NCI-H345 (cell line): ENCODE data around the gene PIPOX.

Experiments used
- DNase-seq: peaks from one replicate; lab custom pipeline; 2025; lab: John Stamatoyannopoulos, UW

PIPOX gene

GRCh38 chr17:29042679-29043538 lies at the start of gene PIPOX:
TSS of gene PIPOX (plus strand) at chr17:29043141. CDS start at chr17:29043226, 85 bp downstream.
- peak; percentile 96 for DNase-seq

DNA sequence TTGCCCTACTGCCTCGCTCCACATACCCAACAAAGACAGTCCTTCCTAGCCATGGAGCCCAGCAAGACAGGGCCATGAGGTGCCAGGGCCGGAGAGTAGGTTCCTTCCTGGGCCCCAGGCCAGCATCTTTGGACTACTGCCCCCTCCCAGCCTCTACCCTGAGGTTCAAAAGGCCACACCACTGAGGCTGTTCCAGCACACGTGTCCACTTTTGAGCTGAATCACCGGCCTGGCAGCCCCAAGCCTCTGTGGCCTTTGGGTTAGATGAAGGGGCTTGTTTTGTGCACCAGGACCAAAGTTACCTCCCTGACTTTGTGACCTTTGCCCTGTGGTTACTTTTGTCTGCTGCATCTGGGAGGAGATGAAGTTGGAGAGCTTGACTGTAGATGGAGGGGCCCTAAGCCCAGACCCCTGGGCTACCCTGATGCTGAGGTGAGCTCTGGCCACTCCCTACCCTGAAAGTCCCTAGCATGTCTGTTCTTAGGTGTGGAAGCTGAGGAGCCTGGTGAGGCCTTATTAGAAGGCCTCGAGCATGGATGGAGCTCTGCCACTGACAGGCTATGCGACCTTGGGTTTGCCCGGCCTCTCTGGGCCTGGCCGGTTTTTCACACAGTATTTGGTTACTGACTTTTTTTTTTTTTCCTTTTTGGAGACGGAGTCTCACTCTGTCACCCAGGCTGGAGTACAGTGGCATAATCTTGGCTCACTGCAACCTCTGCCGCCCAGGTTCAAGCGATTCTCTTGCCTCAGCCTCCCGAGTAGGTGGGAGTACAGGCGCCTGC lies 49.1 kb upstream of the PIPOX start:
- DNase-seq: no peak

DNA sequence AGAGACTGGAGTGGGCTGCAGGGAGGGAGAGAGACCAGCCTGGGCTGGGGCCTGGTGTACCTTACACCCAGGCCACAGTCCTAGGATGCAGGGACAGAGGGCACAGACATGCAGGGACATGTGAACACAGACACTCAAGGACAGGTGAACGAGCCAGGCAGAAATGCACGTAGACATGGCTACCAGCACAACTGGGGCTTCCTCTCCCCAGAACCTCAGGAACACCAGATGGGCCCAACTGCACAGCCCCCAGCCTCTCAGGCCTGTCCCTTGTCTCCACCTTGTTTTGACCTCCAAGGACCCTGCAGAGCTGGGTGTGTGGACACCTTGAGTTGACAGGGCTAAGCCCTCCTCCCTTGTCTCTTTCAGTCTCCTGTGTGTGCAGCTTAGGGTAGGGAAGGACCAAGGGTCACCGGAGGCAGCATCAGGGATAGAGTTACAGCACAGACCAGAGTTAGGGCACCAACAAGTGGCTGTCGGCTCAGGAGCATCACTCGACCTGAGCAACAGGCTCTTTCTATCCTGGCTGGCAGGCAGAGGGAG lies 46.3 kb upstream of the PIPOX start:
- DNase-seq: no peak

DNA sequence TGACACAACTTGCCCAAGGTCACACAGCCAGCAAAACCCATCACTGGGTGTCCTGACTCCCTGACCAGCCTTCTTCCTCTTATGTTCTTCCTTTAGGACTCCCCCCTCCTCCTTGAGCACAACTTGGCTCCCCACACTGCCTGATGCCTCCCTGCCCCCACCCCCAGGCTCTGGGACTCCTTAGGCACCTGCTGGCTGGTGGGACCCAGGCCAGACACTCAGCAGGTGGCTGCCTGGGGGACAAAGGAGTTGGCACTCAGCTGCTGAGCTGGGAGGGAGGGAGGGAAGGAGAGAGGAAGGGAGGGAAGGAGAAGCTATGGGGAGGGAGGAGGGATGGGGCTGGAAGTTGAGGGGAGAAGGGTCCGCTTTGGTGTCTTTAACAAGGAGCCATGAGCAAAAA lies 45.1 kb upstream of the PIPOX start:
- DNase-seq: peak; percentile 86

- peak; percentile 42 for DNase-seq
Measured at GRCh38 chr17:28999206-28999605, 43.7 kb upstream of the PIPOX start.

DNA sequence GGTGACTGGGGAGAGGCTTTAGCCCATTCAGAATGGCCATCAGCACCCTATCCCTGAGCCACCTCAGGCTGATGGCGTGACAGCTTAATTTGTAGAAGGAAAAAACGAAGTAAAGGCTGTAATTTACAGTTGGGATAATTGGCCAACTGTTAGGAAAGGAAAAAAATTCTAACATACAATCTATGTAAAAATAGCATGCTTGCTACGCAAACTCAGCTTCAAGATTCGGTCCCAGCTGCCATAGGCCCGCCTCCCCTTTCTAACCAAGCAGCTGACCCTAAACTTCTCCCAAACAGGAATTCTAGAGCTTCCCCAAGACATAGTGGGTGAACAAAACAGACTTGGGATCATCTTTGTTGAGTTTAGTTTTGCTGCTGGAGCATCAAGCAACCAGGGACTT lies 42.0 kb upstream of the PIPOX start:
- no peak for DNase-seq

DNA sequence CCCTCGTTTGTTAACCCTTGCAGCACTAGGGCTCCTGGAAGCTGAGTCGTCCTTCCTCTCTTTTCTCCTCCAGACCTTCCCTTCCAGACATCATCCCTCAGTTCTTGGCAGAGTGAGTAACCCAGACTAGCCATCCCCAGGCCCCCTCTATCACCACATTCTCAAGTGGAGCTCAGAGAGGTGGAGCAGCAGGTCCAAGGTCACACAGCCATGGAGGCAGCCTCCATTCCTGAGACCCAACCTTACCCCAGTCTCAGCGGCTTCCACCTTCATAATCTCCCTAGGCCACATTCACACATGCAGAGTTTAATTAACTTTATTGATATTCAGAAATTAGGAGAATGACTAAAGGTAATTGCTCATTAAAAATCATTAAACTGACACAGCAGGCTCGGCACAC lies 40.1 kb upstream of the PIPOX start:
- DNase-seq: no peak

DNA sequence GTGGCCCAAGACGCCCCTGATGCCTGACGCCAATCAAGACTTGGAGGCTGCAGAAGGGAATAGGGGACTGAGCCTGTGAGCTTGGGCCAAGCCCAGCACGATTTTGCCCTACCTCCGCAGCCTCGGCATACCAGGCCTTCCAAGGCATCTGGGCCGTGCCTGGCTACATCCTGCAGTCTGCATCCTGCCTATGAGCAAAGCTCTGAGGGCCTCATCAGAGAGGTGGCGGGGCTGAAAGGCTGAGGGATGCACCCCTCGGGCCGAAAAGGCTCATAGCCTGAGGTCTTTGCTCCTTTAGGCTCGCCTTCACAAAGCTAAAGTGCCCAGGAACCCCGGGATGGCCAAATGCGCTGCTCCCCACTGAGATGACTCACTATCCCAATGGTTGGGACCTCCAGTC lies 39.7 kb upstream of the PIPOX start:
- DNase-seq: no peak

GRCh38 chr17:29004081-29004692 lies 38.8 kb upstream of the PIPOX start:
- DNase-seq: no peak

DNA sequence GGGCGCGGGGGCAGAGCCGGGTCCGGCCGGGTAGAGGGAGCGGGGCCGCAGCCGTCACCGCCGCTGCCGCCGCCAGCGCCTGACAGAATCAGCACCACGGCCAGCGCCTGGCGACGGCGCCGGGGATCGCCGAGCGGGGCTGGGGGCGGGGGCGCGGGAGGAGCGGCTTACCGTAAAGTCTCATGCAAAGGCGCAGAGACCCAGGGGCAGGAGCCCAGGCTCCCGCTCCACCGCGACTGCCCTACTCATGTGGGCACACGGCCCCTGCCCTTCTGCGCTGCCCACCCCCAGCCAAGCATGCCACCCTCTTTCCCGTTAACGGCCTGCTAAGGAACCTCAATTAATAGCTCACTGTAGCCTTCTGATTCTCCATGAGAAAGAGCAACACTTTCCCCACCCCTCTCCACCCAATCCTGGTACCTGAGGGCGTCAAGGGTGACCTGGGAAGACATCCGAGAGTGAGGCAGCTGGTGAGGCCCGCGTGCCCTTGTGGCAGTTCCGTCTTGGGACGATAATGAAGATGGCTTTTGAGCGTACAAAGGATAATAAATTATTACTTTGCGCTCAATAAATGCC lies 36.9 kb upstream of the PIPOX start, which contains the start of gene SEZ6:
TSS of gene SEZ6 (minus strand) at position 98 of the 576 bp plus-strand sequence. CDS start 164 bp downstream, outside the sequence.
- peak; percentile 71 for DNase-seq

- DNase-seq: no peak
Measured at GRCh38 chr17:29007456-29007855, 35.5 kb upstream of the PIPOX start.

DNA sequence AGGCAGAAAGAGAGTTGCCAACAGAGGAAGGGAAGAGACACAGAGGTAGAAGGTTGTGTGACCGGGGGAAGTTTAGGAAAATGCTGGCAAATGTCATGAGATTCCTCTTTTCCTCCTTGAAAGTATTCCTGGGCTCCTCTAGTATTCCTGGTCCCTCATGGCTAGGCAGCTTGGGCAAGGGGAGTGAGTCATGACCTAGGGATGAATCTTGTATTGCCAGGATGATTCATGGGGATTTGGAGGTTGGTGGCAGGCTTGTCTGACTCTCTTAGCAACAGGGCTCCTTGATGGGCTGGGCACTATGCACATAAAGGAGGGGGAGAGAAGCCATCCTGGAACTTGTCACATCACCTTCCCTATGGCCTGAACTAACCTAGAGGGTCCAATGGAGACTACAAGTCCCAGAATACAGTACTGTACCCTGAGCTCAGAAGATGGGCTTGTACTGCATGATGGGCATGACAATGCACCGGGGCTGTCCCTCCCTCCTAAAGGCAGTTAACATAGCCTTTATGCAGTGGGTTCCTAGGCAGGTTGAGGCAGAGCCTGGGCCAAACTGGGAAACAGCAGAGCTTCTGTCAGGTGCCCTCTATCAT lies 35.0 kb upstream of the PIPOX start:
- DNase-seq: no peak

GRCh38 chr17:29008591-29008990 lies 34.4 kb upstream of the PIPOX start:
- DNase-seq: no peak

GRCh38 chr17:29010129-29010528 lies 32.8 kb upstream of the PIPOX start:
- no peak for DNase-seq

GRCh38 chr17:29010586-29010985 lies 32.4 kb upstream of the PIPOX start:
- no peak for DNase-seq

DNA sequence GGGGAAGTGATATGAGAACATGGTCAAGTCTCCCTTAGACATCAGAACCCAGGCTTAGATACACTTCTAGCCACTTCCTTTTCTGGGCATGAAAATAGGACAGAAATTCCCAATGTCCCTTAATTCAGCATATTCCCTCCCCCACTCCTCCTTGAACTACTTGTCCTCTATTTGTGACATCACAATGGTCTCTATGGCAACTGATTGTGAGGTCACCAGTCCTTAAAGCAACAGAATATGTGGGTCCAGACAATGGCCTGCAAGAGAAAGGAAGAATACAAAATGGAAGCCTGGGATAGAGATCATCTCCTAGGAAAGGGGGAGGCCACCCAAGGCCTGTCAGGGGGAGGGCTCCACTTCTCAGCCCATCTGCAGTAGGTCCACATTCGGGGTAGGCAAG lies 30.4 kb upstream of the PIPOX start:
- DNase-seq: no peak

DNA sequence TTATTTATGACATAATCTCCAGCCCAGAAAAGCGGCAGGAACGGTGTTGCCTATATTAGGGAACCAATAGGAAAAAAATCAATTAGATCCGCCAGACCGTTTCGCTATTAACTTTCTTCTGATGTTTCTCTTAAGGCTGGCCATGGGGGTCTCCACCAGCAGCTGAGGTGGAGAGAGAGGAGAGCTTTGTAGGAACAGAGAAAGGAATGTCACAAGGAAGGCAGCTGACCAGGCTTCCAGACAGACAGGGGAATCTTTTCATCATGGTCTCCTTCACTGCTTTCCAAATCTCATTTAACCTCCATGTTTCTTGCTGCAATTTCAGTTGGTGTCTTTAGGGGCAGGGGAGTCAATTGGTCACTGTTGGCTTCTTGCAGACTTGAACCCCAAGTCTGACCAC lies 28.2 kb upstream of the PIPOX start:
- no peak for DNase-seq

DNA sequence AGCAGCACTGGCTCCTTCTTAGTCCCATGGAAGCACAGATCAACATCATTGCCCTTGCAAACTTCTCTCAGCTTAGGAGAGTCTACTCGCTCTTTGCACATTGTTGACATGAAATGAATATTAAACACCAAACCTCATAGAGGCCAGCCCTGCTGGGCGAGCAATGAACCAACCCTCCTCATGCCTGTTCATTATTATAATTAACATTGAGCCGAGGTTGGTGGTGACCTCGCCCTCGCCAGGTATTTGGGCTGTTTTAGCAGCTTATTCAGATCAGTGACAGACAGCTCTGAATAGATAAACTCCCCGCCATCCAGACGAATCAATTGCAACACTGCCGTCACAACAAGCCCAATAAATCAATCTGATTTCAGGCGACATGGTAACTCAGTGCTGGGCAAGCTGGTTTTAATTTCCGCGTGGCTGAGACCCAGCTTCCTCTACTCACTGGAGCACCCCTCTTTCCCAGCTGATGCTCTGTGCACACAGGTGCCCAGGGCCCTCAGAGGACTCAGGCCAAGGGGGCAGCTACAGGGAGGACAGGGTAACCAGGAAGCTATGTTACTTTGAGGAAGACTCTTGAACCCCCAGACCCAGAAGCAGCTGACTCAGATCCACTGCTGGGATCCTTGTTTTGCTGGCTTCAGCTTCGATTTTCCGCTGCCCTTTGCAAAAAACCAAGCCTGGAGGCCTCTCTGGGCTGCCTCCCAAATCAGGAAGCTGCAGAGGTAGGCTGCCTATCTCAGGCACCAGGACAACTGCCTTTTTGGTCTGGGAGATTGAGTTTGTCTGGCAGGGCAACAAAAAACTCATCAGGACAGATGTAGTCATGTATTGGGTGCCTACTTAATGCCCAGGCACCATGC lies 26.4 kb upstream of the PIPOX start:
- no peak for DNase-seq

DNA sequence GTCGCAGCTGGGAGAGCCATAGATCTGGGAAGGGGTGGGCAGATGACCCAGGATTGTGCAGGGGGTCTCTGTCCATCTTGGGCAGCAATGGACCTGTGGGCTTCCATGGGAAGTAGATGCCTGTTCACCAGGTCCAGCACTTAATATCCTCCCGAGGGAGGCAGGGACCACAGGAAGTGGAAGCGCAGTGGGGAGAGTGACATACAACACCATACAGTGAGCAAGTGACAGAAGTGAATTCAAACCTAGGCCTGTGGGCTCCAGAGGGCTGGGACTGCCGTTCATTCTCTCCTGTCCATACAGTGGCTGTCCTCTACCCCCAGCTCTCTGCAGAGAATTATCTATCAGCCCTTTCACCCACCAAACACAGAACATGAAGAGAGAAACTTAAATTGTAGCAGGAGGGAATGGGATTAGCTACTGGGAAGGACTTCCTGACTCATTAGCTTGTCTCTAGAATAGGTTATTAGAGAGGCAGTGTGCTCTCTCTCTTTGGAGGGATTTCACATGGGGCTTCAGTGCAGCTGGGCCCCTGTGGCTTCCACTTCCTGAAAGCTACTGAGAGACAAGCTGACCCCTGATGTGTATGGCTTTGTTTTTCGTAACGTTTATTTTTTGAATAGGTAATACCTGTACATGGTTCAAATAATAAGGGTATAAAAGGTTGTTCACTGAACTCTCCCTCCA lies 24.0 kb upstream of the PIPOX start:
- no peak for DNase-seq
